Stomach (tissue), 9 donors: ENCODE results near the gene LRRTM4. TPM values are rescaled to one million over a fixed set of nuclear protein-coding genes. Genes with fewer than 3 reads are reported as not detected.
A peak's percentile ranks its signal among the peaks of the same experiment; 100 is the strongest.

Source experiments
- DNase-seq, 2 donors: peaks; one replicate each; pipeline versions ENCODE4 v3.0.0 to v3.0.0-alpha.2; 2013 to 2019
- H3K27ac ChIP-seq, 5 donors: fragments of 200-600 bp in 4 of 5; sonication (generic) in 4 of 5; one replicate each; pipeline ENCODE4 v1.5.1; 2013 to 2019; ENCODE audit warnings: mild to moderate bottlenecking in 1 of 5, moderate library complexity in 1 of 5
- H3K27me3 ChIP-seq, 3 donors: fragments of 200-600 bp; sonication (generic); one replicate each; pipeline ENCODE4 v1.5.1; 2017 to 2019; ENCODE audit warnings: mixed run types in 1 of 3
- H3K36me3 ChIP-seq, 4 donors: fragments of 200-600 bp; sonication (generic); 1 replicate in 3 of 4; 2 replicates in 1 of 4; pipeline ENCODE4 v1.5.1; 2016 to 2019
- H3K4me1 ChIP-seq, 4 donors: fragments of 200-600 bp; sonication (generic); one replicate each; pipeline ENCODE4 v1.5.1; 2016 to 2019
- H3K4me3 ChIP-seq, 4 donors: fragments of 200-600 bp; sonication (generic) in 3 of 4; one replicate each; pipeline ENCODE4 v1.5.1; 2016 to 2019; ENCODE audit warnings: mild to moderate bottlenecking in 1 of 4
- H3K9me3 ChIP-seq, 4 donors: fragments of 200-600 bp; sonication (generic); one replicate each; pipeline ENCODE4 v1.5.1; 2016 to 2019
- CTCF ChIP-seq, 7 experiments: fragments of 450-650 bp in 4 of 7; fragments of 200-600 bp in 3 of 7; sonication (generic) in 3 of 7; IDR thresholded peaks; one replicate each; pipeline ENCODE4 v1.5.1; 2016 to 2019; ENCODE audit warnings: antibody characterized with exemption in 7 of 7, control low read depth in 2 of 7, mild to moderate bottlenecking in 1 of 7
- EP300 ChIP-seq: sonication (generic); formaldehyde crosslinking; IDR thresholded peaks from one replicate; pipeline ENCODE4 v1.6.1; 2017; ENCODE audit warnings: antibody characterized with exemption
- POLR2A ChIP-seq, 4 donors: fragments of 450-650 bp; IDR thresholded peaks; one replicate each; pipeline ENCODE4 v1.6.1; 2016; ENCODE audit warnings: antibody characterized with exemption in 4 of 4, control low read depth in 2 of 4, mild to moderate bottlenecking in 1 of 4, moderate library complexity in 1 of 4
- POLR2AphosphoS5 ChIP-seq, 3 donors: sonication (generic); formaldehyde crosslinking; IDR thresholded peaks; one replicate each; pipeline ENCODE4 v1.6.1; 2016; ENCODE audit warnings: antibody characterized with exemption in 3 of 3
- WGBS, 5 donors: extraction: QIAGEN DNeasy Blood & Tissue Kit in 3 of 5; methylation state at CpG; one replicate each; pipeline versions ENCODE4 v1.1.5 to v1.1.7; 2013 to 2018; 5-methylcytosine and 5-hydroxymethylcytosine counted together
- intact Hi-C: fragments of 100-400 bp; cut with DNase I; formaldehyde crosslinking; loops from one replicate; pipeline ENCODE4 v1.15.1; 2023; ENCODE audit warnings: low total_unique reads
- polyA plus RNA-seq, 3 donors: library from polyadenylated mRNA; stranded (reverse); fragments of 200-250 nt; gene quantifications; one replicate each; pipeline ENCODE4 v1.2.3, GENCODE V29; 2013
- total RNA-seq, 5 donors: library from RNA; depleted of rRNA; stranded (reverse); fragments of >200 nt; gene quantifications; one replicate each; pipeline versions ENCODE4 v1.1.0 to v1.2.3, GENCODE V29; 2014 to 2016
- donor health status: healthy with polysubstance abuse.
- donor health status: Bipolar disorder and iron deficiency.
- donor health status: healthy.

Gene LRRTM4
- total and polyA plus RNA-seq, 8 donors, result 0.13 to 2.2 (median 0.19) TPM; not detected in 5

DNA sequence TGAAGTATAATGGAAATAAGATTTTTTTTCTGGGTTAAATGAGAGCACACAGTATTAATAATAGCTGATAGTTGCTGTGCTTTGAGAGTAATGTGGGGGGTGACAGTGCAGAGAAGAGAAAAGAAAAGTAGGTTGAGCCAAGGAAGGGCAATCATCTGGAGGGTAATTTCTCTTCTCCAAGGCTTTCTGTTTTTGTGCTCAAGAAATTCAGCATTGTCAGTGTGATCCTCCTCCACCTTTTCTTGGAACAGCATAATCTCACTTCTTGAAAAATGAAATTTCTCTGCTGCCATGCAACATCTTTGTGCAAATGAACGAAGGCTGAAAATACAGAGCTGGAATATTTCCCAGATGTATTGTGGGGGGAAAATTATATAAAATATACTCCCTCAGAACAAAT, 673.1 kb downstream of the LRRTM4 start:
- Histone ChIP-seq H3K4me1 (no peaks in the 10 kb centered on the region), H3K9me3 (no peaks in the 10 kb centered on the region), H3K27me3 (no peaks in the 10 kb centered on the region), H3K27ac (no peak overlapping the region), H3K36me3 (no peaks in the 10 kb centered on the region), H3K4me3 (no peak overlapping the region)
- TF ChIP-seq CTCF (IDR thresholded peaks at IDR 0.05), result no peak
- intact Hi-C loops, result no loop called here
- no peak for DNase-seq
- WGBS, 5 donors, result 54 to 82% (median 81%) methylated on average over 1 of the region's 1 CpG

GRCh38 chr2:76839826-76840225, 682.4 kb downstream of the LRRTM4 start:
- no peaks in the 10 kb centered on the region for H3K9me3 ChIP-seq
- no peak overlapping the region for H3K4me3 ChIP-seq
- no peaks in the 10 kb centered on the region for H3K4me1 ChIP-seq
- intact Hi-C loops, result no loop called here
- no peaks in the 10 kb centered on the region for H3K27me3 ChIP-seq
- TF ChIP-seq EP300 (no peak), POLR2A (IDR thresholded peaks at IDR 0.05) (no peak), POLR2AphosphoS5 (IDR thresholded peaks at IDR 0.05) (no peak), CTCF (IDR thresholded peaks at IDR 0.05) (no peak)
- no peak overlapping the region for H3K27ac ChIP-seq
- DNase-seq, result no peak
- no peaks in the 10 kb centered on the region for H3K36me3 ChIP-seq
- 48 to 77% (median 65%) methylated on average over 1 of the region's 1 CpG for WGBS, 5 donors

- no peak overlapping the region for H3K27ac ChIP-seq
- H3K4me1 ChIP-seq, result no peaks in the 10 kb centered on the region
- no peak for TF ChIP-seq CTCF (IDR thresholded peaks at IDR 0.05)
- TF ChIP-seq POLR2A (IDR thresholded peaks at IDR 0.05), result no peak
- no peak for TF ChIP-seq EP300
- no peak for TF ChIP-seq POLR2AphosphoS5 (IDR thresholded peaks at IDR 0.05)
- no peaks in the 10 kb centered on the region for H3K9me3 ChIP-seq
- intact Hi-C loops, result no loop called here
- 76 to 86% (median 82%) methylated on average over 3 of the region's 3 CpGs for WGBS, 5 donors
- no peak overlapping the region for H3K4me3 ChIP-seq
- H3K36me3 ChIP-seq, result no peaks in the 10 kb centered on the region
- H3K27me3 ChIP-seq, result no peaks in the 10 kb centered on the region
- DNase-seq, result no peak
These were observed 692.6 kb downstream of the LRRTM4 start for GRCh38 chr2:76829374-76830234.

DNA sequence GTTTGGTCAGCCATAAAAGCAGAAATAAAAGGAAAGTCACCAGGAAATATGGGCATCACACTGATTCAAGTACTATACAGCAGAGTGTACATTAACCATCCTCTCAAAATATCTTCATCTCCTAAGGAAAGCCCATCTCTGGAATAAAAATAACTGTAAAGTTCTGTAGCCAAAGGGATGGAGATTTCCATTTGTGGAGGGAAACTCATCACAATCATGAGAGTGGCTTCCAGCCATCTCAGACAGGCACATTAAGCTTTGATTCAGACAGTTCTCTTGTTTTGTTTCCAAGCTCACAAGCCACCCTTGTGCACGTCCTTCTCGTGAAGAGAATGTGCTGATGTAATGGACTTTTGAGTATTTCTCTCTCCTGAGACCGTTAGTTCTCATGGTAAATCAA, 695.5 kb downstream of the LRRTM4 start:
- TF ChIP-seq EP300, result no peak
- TF ChIP-seq CTCF (IDR thresholded peaks at IDR 0.05), result no peak
- TF ChIP-seq POLR2A (IDR thresholded peaks at IDR 0.05), result no peak
- no peak for TF ChIP-seq POLR2AphosphoS5 (IDR thresholded peaks at IDR 0.05)
- H3K4me3 ChIP-seq, result no peak overlapping the region
- H3K36me3 ChIP-seq, result no peaks in the 10 kb centered on the region
- WGBS, 5 donors, result 42 to 49% (median 46%) methylated on average over 3 of the region's 3 CpGs
- H3K4me1 ChIP-seq, result no peaks in the 10 kb centered on the region
- H3K27me3 ChIP-seq, result no peaks in the 10 kb centered on the region
- H3K27ac ChIP-seq, result no peak overlapping the region
- intact Hi-C loops, result no loop called here
- H3K9me3 ChIP-seq, result no peaks in the 10 kb centered on the region
- DNase-seq, result peak in 1 of 2 donors; percentile 15
